Large intestine (tissue), 3 donors: Measurements from ENCODE around the gene GLB1L2. TPM values are rescaled to one million over a fixed set of nuclear protein-coding genes. Genes with fewer than 3 reads are reported as not detected.

Source experiments
- DNase-seq, 2 donors: peaks; one replicate each; pipeline versions ENCODE4 v3.0.0 to v3.0.0-alpha.2; 2013
- H3K27ac ChIP-seq: one replicate; pipeline ENCODE4 v1.5.1; 2013; ENCODE audit warnings: low read length
- H3K27me3 ChIP-seq: 2 replicates; pipeline ENCODE4 v1.6.1; 2013; ENCODE audit warnings: low read length; ENCODE audit not compliant: control insufficient read depth, insufficient read depth
- H3K36me3 ChIP-seq: 2 replicates; pipeline ENCODE4 v1.6.1; 2013; ENCODE audit warnings: low read length; ENCODE audit not compliant: control insufficient read depth, insufficient read depth
- H3K4me1 ChIP-seq: one replicate; pipeline ENCODE4 v1.6.1; 2013; ENCODE audit warnings: low read length; ENCODE audit not compliant: control insufficient read depth, insufficient read depth
- H3K4me3 ChIP-seq: one replicate; pipeline ENCODE4 v1.5.1; 2013; ENCODE audit warnings: low read length
- H3K9me3 ChIP-seq: one replicate; pipeline ENCODE4 v1.6.1; 2013; ENCODE audit warnings: mild to moderate bottlenecking, low read depth, low read length, moderate library complexity; ENCODE audit not compliant: control insufficient read depth
- WGBS: methylation state at CpG from one replicate; pipeline ENCODE4 v1.1.5; 2013; ENCODE audit warnings: low lambda C conversion rate; ENCODE audit not compliant: insufficient coverage; 5-methylcytosine and 5-hydroxymethylcytosine counted together
- polyA plus RNA-seq: library from polyadenylated mRNA; unstranded; fragments of 120-200 nt; gene quantifications from one replicate; pipeline ENCODE4 v1.2.1, GENCODE V29; 2013

The GLB1L2 gene
- polyA plus RNA-seq, 1 donor = 6.7 TPM

- DNase-seq = no peak
- Histone ChIP-seq H3K27ac (no peak overlapping the region), H3K27me3 (peaks cover 3% of the 10 kb centered on the region), H3K4me1 (no peaks in the 10 kb centered on the region), H3K4me3 (no peak overlapping the region), H3K9me3 (no peaks in the 10 kb centered on the region), H3K36me3 (no peaks in the 10 kb centered on the region)
- WGBS = no CpG with 5 or more reads among the region's 12 CpGs
Measured at GRCh38 chr11:134395002-134395401, 63.2 kb downstream of the GLB1L2 start.

GRCh38 chr11:134397304-134398078 is 65.7 kb downstream of the GLB1L2 start:
- DNase-seq = no peak
- Histone ChIP-seq H3K27ac (no peak overlapping the region), H3K9me3 (no peaks in the 10 kb centered on the region), H3K4me1 (no peaks in the 10 kb centered on the region), H3K27me3 (peaks cover 3% of the 10 kb centered on the region), H3K36me3 (no peaks in the 10 kb centered on the region), H3K4me3 (no peak overlapping the region)
- no CpG with 5 or more reads among the region's 18 CpGs for WGBS

- WGBS = no CpG with 5 or more reads among the region's 11 CpGs
- no peak for DNase-seq
- no peaks in the 10 kb centered on the region for H3K36me3 ChIP-seq
- no peaks in the 10 kb centered on the region for H3K9me3 ChIP-seq
- peaks cover 3% of the 10 kb centered on the region for H3K27me3 ChIP-seq
- no peak overlapping the region for H3K27ac ChIP-seq
- H3K4me1 ChIP-seq = no peaks in the 10 kb centered on the region
- H3K4me3 ChIP-seq = no peak overlapping the region
Measured at GRCh38 chr11:134398079-134398444, 66.3 kb downstream of the GLB1L2 start.

GRCh38 chr11:134398644-134399292 is 67.0 kb downstream of the GLB1L2 start:
- no peak overlapping the region for H3K4me3 ChIP-seq
- no peaks in the 10 kb centered on the region for H3K4me1 ChIP-seq
- no peak for DNase-seq
- no peak overlapping the region for H3K27ac ChIP-seq
- no peaks in the 10 kb centered on the region for H3K27me3 ChIP-seq
- H3K36me3 ChIP-seq = no peaks in the 10 kb centered on the region
- WGBS = no CpG with 5 or more reads among the region's 13 CpGs
- no peaks in the 10 kb centered on the region for H3K9me3 ChIP-seq

GRCh38 chr11:134399293-134399654 is 67.5 kb downstream of the GLB1L2 start:
- Histone ChIP-seq H3K27ac (no peak overlapping the region), H3K4me1 (no peaks in the 10 kb centered on the region), H3K27me3 (no peaks in the 10 kb centered on the region), H3K4me3 (no peak overlapping the region), H3K9me3 (no peaks in the 10 kb centered on the region), H3K36me3 (no peaks in the 10 kb centered on the region)
- WGBS = no CpG with 5 or more reads among the region's 8 CpGs
- DNase-seq = no peak

- Histone ChIP-seq H3K27me3 (no peaks in the 10 kb centered on the region), H3K4me1 (no peaks in the 10 kb centered on the region), H3K27ac (no peak overlapping the region), H3K36me3 (no peaks in the 10 kb centered on the region), H3K4me3 (no peak overlapping the region), H3K9me3 (no peaks in the 10 kb centered on the region)
- DNase-seq = no peak
- WGBS = no CpG with 5 or more reads among the region's 7 CpGs
Measured at GRCh38 chr11:134399996-134400395, 68.2 kb downstream of the GLB1L2 start.

- Histone ChIP-seq H3K4me3 (no peak overlapping the region), H3K9me3 (no peaks in the 10 kb centered on the region), H3K27me3 (peaks cover 4% of the 10 kb centered on the region), H3K27ac (no peak overlapping the region), H3K4me1 (no peaks in the 10 kb centered on the region), H3K36me3 (no peaks in the 10 kb centered on the region)
- no peak for DNase-seq
- WGBS = 80% methylated on average over 2 of the region's 19 CpGs
Measured at GRCh38 chr11:134401825-134402809, 70.3 kb downstream of the GLB1L2 start.

GRCh38 chr11:134402910-134403309 is 71.1 kb downstream of the GLB1L2 start:
- no peak for DNase-seq
- no CpG with 5 or more reads among the region's 12 CpGs for WGBS
- peaks cover 8% of the 10 kb centered on the region for H3K27me3 ChIP-seq
- H3K4me3 ChIP-seq = no peak overlapping the region
- no peaks in the 10 kb centered on the region for H3K9me3 ChIP-seq
- no peak overlapping the region for H3K27ac ChIP-seq
- H3K4me1 ChIP-seq = no peaks in the 10 kb centered on the region
- no peaks in the 10 kb centered on the region for H3K36me3 ChIP-seq

GRCh38 chr11:134404575-134405341 is 73.0 kb downstream of the GLB1L2 start:
- Histone ChIP-seq H3K27ac (no peak overlapping the region), H3K27me3 (peaks cover 18% of the 10 kb centered on the region), H3K4me1 (no peaks in the 10 kb centered on the region), H3K36me3 (no peaks in the 10 kb centered on the region), H3K9me3 (no peaks in the 10 kb centered on the region), H3K4me3 (no peak overlapping the region)
- no CpG with 5 or more reads among the region's 30 CpGs for WGBS
- no peak for DNase-seq

GRCh38 chr11:134405436-134405835 is 73.6 kb downstream of the GLB1L2 start:
- Histone ChIP-seq H3K9me3 (no peaks in the 10 kb centered on the region), H3K27me3 (peaks cover 24% of the 10 kb centered on the region), H3K27ac (no peak overlapping the region), H3K36me3 (no peaks in the 10 kb centered on the region), H3K4me3 (no peak overlapping the region), H3K4me1 (no peaks in the 10 kb centered on the region)
- DNase-seq = no peak
- no CpG with 5 or more reads among the region's 8 CpGs for WGBS
